ENCODE measurements around the gene RAB14. TPM values are rescaled to one million over a fixed set of nuclear protein-coding genes. Genes with fewer than 3 reads are reported as not detected.

RAB14 gene
- total RNA-seq, 1 donor from 2014 or later: 29.0 TPM

- DNase-seq (ENCODE audit: extremely low spot score in 2 of 2): no peak
- Histone ChIP-seq H3K9me3 (no peaks in the 10 kb centered on the region), H3K27ac (no peak overlapping the region), H3K4me3 (no peak overlapping the region), H3K4me1 (no peaks in the 10 kb centered on the region), H3K27me3 (no peaks in the 10 kb centered on the region), H3K36me3 (peaks cover 0 to 45% of the 10 kb centered on the region in 2 donors)
- no peak for TF ChIP-seq POLR2A (IDR thresholded peaks at IDR 0.05)
- TF ChIP-seq, protein P1, sequence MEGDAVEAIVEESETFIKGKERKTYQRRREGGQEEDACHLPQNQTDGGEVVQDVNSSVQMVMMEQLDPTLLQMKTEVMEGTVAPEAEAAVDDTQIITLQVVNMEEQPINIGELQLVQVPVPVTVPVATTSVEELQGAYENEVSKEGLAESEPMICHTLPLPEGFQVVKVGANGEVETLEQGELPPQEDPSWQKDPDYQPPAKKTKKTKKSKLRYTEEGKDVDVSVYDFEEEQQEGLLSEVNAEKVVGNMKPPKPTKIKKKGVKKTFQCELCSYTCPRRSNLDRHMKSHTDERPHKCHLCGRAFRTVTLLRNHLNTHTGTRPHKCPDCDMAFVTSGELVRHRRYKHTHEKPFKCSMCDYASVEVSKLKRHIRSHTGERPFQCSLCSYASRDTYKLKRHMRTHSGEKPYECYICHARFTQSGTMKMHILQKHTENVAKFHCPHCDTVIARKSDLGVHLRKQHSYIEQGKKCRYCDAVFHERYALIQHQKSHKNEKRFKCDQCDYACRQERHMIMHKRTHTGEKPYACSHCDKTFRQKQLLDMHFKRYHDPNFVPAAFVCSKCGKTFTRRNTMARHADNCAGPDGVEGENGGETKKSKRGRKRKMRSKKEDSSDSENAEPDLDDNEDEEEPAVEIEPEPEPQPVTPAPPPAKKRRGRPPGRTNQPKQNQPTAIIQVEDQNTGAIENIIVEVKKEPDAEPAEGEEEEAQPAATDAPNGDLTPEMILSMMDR (IDR thresholded peaks at IDR 0.05): peak in 1 of 3 experiments; percentile 16
- TF ChIP-seq POLR2AphosphoS5 (IDR thresholded peaks at IDR 0.05; ENCODE audit: insufficient read depth in 1 of 2, low read depth in 1 of 2): no peak
- intact Hi-C loops (cut with DNase I): no loop called here
Measured at GRCh38 chr9:121169094-121169601, 32.5 kb downstream of the RAB14 start.

DNA sequence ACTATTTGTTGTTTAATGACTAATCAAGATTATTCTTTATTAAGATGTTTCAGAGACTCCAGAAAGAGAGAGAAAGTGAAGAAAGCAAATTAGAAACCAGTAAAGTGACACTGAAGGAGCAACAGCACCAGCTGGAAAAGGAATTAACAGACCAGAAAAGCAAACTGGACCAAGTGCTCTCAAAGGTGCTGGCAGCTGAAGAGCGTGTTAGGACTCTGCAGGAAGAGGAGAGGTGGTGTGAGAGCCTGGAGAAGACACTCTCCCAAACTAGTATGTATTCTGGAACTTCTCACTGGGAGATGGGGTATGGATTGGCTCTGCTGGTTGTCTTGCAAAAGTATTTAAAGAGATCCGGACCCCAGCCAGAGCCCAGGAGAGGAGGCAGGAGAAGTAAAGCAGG, 33.6 kb downstream of the RAB14 start:
- no peaks in the 10 kb centered on the region for H3K9me3 ChIP-seq
- TF ChIP-seq POLR2A (IDR thresholded peaks at IDR 0.05) (no peak), POLR2AphosphoS5 (IDR thresholded peaks at IDR 0.05; ENCODE audit: insufficient read depth in 1 of 2, low read depth in 1 of 2) (no peak)
- TF ChIP-seq, protein P1 (IDR thresholded peaks at IDR 0.05): no peak
- peaks cover 0 to 36% of the 10 kb centered on the region in 2 donors for H3K36me3 ChIP-seq
- H3K4me1 ChIP-seq: no peaks in the 10 kb centered on the region
- H3K27ac ChIP-seq: no peak overlapping the region
- DNase-seq (ENCODE audit: extremely low spot score in 2 of 2): no peak
- no peaks in the 10 kb centered on the region for H3K27me3 ChIP-seq
- no peak overlapping the region for H3K4me3 ChIP-seq
- intact Hi-C loops (cut with DNase I): no loop called here

DNA sequence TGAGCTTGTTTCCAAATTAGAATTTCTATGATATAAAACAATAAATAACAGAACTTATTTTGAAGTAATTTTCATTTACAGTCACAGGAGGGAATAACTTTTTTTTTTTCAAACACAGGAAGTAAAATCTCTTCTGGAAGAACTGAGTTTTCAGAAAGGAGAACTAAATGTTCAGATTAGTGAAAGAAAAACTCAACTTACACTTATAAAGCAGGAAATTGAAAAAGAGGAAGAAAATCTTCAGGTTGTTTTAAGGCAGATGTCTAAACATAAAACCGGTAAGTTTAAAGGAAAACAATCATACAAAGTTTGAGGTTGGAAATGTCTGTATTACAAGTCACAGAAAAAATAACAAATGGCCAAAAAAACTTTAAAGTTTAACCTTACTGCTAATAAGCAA, 41.6 kb downstream of the RAB14 start:
- H3K9me3 ChIP-seq: no peaks in the 10 kb centered on the region
- intact Hi-C loops (cut with DNase I): no loop called here
- H3K4me1 ChIP-seq: peaks cover 5% of the 10 kb centered on the region
- peaks cover 0 to 27% of the 10 kb centered on the region in 2 donors for H3K36me3 ChIP-seq
- H3K4me3 ChIP-seq: no peak overlapping the region
- H3K27me3 ChIP-seq: no peaks in the 10 kb centered on the region
- no peak for DNase-seq (ENCODE audit: extremely low spot score in 2 of 2)
- H3K27ac ChIP-seq: no peak overlapping the region
- TF ChIP-seq, protein P1 (IDR thresholded peaks at IDR 0.05): no peak

DNA sequence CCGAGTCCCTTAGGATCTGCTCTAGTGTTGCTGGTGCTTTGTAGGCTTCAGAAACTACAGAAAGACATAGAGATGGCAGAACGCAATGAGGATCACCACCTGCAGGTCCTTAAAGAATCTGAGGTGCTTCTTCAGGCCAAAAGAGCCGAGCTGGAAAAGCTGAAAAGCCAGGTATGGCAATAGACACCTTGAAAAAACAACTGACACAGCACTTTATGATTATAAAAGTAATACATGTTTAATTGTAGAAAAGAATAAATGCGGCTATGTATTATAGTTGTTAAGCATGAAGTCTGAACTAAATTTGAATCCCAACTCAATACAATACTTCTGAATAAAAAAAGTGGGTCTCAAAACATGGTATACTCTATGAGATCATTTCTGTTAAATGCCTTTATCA, 43.7 kb downstream of the RAB14 start:
- no peak for TF ChIP-seq POLR2A (IDR thresholded peaks at IDR 0.05)
- TF ChIP-seq POLR2AphosphoS5 (IDR thresholded peaks at IDR 0.05; ENCODE audit: insufficient read depth in 1 of 2, low read depth in 1 of 2): no peak
- TF ChIP-seq, protein P1 (IDR thresholded peaks at IDR 0.05): no peak
- no peaks in the 10 kb centered on the region for H3K27me3 ChIP-seq
- H3K27ac ChIP-seq: no peak overlapping the region
- peaks cover 5% of the 10 kb centered on the region for H3K4me1 ChIP-seq
- H3K9me3 ChIP-seq: no peaks in the 10 kb centered on the region
- intact Hi-C loops (cut with DNase I): no loop called here
- H3K36me3 ChIP-seq: peaks cover 0 to 27% of the 10 kb centered on the region in 2 donors
- no peak for DNase-seq (ENCODE audit: extremely low spot score in 2 of 2)
- no peak overlapping the region for H3K4me3 ChIP-seq

DNA sequence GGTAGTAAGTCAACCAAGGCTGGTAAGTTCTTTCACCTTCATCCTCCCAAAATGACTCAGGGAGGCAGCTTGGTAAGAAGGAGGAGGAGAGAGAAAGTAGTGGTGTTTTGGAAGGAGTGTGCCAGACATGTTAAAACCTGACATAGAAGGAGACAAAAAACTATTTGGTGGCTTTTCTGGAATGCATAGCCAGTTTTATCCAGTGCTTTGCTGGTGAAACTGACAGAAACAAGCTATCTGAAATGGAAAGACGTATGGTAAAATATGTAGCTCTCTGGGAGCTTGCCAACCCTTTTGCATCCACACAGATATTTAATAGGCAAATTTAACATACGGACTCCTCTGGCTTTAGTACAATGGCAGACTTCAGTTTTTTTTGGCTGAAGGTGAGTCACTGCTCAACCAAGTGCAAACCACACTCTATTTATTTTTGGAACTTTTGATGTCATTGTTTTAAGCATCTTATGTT, 45.4 kb downstream of the RAB14 start:
- Histone ChIP-seq H3K27me3 (no peaks in the 10 kb centered on the region), H3K4me1 (peaks cover 5% of the 10 kb centered on the region), H3K9me3 (no peaks in the 10 kb centered on the region), H3K27ac (no peak overlapping the region), H3K4me3 (no peak overlapping the region), H3K36me3 (peaks cover 0 to 12% of the 10 kb centered on the region in 2 donors)
- TF ChIP-seq, protein P1 (IDR thresholded peaks at IDR 0.05): no peak
- TF ChIP-seq POLR2AphosphoS5 (IDR thresholded peaks at IDR 0.05; ENCODE audit: insufficient read depth in 1 of 2, low read depth in 1 of 2): peak in 1 of 2 donors; percentile 74
- no peak for DNase-seq (ENCODE audit: extremely low spot score in 2 of 2)
- intact Hi-C loops (cut with DNase I): no loop called here
